ENCODE measurements around the gene SOHLH2.

SOHLH2 gene

DNA sequence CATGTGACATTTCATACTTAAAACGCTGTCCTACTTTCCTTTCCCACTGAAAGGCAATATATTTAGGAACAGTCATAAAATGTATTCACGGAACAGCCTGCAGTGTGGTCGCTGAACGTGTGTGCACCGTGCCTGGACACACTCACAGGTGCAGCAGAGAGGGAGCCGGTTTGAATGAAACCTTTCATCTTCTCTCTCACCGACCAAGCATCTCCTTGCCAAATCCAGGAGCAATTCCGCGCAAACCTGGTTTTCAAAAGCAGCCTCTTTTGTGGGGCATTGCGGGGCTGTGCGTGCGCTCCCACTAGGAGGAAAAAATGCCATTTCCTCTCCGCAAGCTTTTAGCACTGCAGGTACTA lies 84.2 kb downstream of the SOHLH2 start:
- DNase-seq (ENCODE audit: insufficient read length) (no peak), FAIRE-seq (no peak)
- no peak for TF ChIP-seq TAF1 (IDR thresholded peaks at IDR 0.05; ENCODE audit: borderline replicate concordance, low read depth, low read length)
- no peak for TF ChIP-seq POLR2A (IDR thresholded peaks at IDR 0.05; ENCODE audit: low read depth, low read length)
- TF ChIP-seq POLR2AphosphoS5 (IDR thresholded peaks at IDR 0.05; ENCODE audit: low read depth, low read length): no peak

DNA sequence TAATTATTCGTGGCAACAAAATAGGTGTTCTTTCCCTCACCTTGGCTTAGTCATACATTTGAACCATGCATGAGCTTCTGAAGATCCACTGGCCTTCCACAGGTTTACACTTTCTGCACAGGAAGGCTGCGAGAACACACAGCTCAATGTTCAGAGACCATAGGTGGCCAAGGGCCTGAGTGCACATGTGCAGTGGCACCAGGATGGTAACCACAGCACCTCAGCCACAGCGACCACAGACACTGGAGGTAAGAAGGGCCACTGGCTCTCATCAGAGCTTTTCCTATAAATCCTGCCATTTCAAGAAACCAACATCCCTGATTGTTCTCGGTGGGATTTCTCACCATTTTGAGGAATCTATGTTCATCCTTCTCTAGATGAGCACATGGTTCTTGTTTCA lies 84.8 kb downstream of the SOHLH2 start:
- DNase-seq (ENCODE audit: insufficient read length) (no peak), FAIRE-seq (no peak)
- TF ChIP-seq TAF1 (IDR thresholded peaks at IDR 0.05; ENCODE audit: borderline replicate concordance, low read depth, low read length) (no peak), POLR2AphosphoS5 (IDR thresholded peaks at IDR 0.05; ENCODE audit: low read depth, low read length) (no peak), POLR2A (IDR thresholded peaks at IDR 0.05; ENCODE audit: low read depth, low read length) (no peak)

DNA sequence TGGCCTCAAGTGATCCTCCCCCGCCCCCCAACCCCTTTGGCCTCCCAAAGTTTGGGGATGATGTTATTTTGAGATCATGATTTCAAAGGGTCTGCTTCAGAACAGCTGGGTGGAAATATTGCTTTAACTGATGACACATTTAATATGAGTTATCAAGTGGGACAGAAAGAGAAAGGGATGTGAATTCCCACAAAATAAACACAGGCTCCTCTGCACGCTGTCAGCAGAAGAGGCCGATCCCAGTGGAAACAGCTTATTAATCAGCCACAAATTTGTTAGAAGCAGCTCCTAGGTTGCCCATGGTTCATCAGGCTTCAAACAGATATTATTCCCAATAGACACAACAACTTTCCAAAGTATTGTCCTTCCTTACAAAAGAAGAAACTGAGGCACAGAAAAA lies 87.9 kb downstream of the SOHLH2 start:
- DNase-seq (ENCODE audit: insufficient read length) (no peak), FAIRE-seq (no peak)
- TF ChIP-seq POLR2A (IDR thresholded peaks at IDR 0.05; ENCODE audit: low read depth, low read length) (no peak), POLR2AphosphoS5 (IDR thresholded peaks at IDR 0.05; ENCODE audit: low read depth, low read length) (no peak), TAF1 (IDR thresholded peaks at IDR 0.05; ENCODE audit: borderline replicate concordance, low read depth, low read length) (no peak)

DNA sequence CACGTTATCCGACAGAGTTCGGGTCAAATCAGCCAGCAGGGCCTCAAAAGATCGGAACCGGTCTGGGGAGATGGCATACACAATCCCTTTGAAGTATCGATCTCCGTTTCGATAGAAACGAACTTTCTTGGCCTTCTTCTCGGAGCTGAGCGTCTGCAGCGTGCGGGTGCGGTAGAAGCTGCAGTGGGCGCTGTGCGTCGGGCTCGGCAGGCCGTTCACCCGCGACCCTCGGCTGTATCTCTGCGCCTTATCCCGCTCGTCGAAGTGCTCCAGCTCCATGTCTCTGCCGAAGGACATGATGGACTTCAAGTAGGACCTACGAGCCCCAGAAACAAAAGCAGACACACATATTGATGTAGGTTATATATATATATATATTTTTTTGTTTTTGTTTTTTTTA lies 88.5 kb downstream of the SOHLH2 start:
- no peak for DNase-seq (ENCODE audit: insufficient read length)
- no peak for FAIRE-seq
- no peak for TF ChIP-seq POLR2A (IDR thresholded peaks at IDR 0.05; ENCODE audit: low read depth, low read length)
- TF ChIP-seq TAF1 (IDR thresholded peaks at IDR 0.05; ENCODE audit: borderline replicate concordance, low read depth, low read length): no peak
- no peak for TF ChIP-seq POLR2AphosphoS5 (IDR thresholded peaks at IDR 0.05; ENCODE audit: low read depth, low read length)

DNA sequence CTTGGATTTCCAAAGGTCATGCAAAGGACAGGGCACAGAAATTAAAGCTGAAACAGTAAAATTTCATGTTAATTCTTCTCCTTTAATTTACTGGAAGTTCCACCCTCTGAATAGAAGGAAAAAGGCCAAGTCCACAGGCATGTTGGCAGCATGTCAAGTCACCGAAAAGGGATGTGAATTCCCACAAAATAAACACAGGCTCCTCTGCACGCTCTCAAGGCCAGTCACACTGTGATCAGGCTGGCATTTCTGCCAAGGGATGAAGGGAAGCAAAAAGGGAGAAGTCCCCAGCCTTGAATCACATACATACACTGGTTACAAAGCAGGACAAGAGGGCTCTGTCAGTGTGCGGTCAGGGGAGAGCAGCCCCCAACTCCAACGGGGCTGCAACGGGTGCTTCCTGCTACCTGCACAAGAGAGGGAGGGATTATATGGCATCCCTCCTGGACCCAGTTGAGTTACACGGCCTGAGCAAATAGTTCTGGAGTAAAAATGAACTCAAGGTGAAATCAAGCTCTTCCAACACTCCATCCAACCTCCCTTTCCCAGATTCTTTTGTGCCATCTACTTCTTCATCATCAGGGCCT lies 90.0 kb downstream of the SOHLH2 start:
- TF ChIP-seq POLR2A (IDR thresholded peaks at IDR 0.05; ENCODE audit: low read depth, low read length) (no peak), TAF1 (IDR thresholded peaks at IDR 0.05; ENCODE audit: borderline replicate concordance, low read depth, low read length) (no peak)
- FAIRE-seq (no peak), DNase-seq (ENCODE audit: insufficient read length) (no peak)

Data from GM12892 (cell line).